HepG2 (cell line): Measurements from ENCODE around the gene CDC42EP1. TPM values are rescaled to one million over a fixed set of nuclear protein-coding genes. Genes with fewer than 3 reads are reported as not detected.
A peak's percentile ranks its signal among the peaks of the same experiment; 100 is the strongest.

Source experiments
- ADNP ChIP-seq: sonication (generic); formaldehyde crosslinking; IDR thresholded peaks from 2 replicates; pipeline ENCODE4 v1.4.0; 2020; ENCODE audit warnings: missing genetic modification reagents
- EED ChIP-seq: sonication (generic); formaldehyde crosslinking; IDR thresholded peaks from 2 replicates; pipeline ENCODE4 v1.5.0; 2020; ENCODE audit warnings: mild to moderate bottlenecking, missing genetic modification reagents
- IRF1 ChIP-seq: sonication (generic); formaldehyde crosslinking; IDR thresholded peaks from 2 replicates; pipeline ENCODE4 v1.4.0; 2020; ENCODE audit warnings: low read depth, mild to moderate bottlenecking, missing genetic modification reagents
- ISL2 ChIP-seq: sonication (generic); formaldehyde crosslinking; IDR thresholded peaks from 2 replicates; pipeline ENCODE4 v1.5.0; 2020; ENCODE audit warnings: missing genetic modification reagents
- MEF2D ChIP-seq: sonication (generic); formaldehyde crosslinking; IDR thresholded peaks from 2 replicates; pipeline ENCODE4 v1.5.1; 2020; ENCODE audit warnings: mild to moderate bottlenecking, missing genetic modification reagents
- NAIF1 ChIP-seq: sonication (generic); formaldehyde crosslinking; IDR thresholded peaks from 2 replicates; pipeline ENCODE4 v1.5.0; 2020; ENCODE audit warnings: mild to moderate bottlenecking, missing genetic modification reagents, borderline replicate concordance
- POLR2AphosphoS2 ChIP-seq: IDR thresholded peaks from 2 replicates; pipeline ENCODE4 v1.6.1; 2011; ENCODE audit warnings: low read depth, low read length, improper control_type of control experiment
- PTBP1 ChIP-seq: fragments of 200-400 bp; formaldehyde crosslinking; IDR thresholded peaks from 2 replicates; pipeline ENCODE4 v1.6.1; 2018; ENCODE audit warnings: low read length, low read depth; ENCODE audit not compliant: poor library complexity, severe bottlenecking
- SIX1 ChIP-seq: sonication (generic); formaldehyde crosslinking; IDR thresholded peaks from 2 replicates; pipeline ENCODE4 v1.4.0; 2020; ENCODE audit warnings: missing genetic modification reagents, borderline replicate concordance
- SMARCC2 ChIP-seq: fragments of 450-650 bp; IDR thresholded peaks from 2 replicates; pipeline ENCODE4 v1.6.1; 2017; ENCODE audit warnings: antibody characterized with exemption, mild to moderate bottlenecking
- SYNCRIP ChIP-seq: fragments of 200-400 bp; formaldehyde crosslinking; IDR thresholded peaks from 2 replicates; pipeline ENCODE4 v1.6.1; 2018; ENCODE audit warnings: mild to moderate bottlenecking, low read depth, low read length; ENCODE audit not compliant: insufficient read depth
- TAF1 ChIP-seq: sonication (generic); formaldehyde crosslinking; IDR thresholded peaks from 2 replicates; pipeline ENCODE4 v1.4.0; 2020; ENCODE audit warnings: missing genetic modification reagents
- TOPORS ChIP-seq: sonication (generic); formaldehyde crosslinking; IDR thresholded peaks from 2 replicates; pipeline ENCODE4 v1.8.0; 2023; ENCODE audit warnings: mild to moderate bottlenecking, missing genetic modification reagents
- UBTF ChIP-seq: sonication (generic); formaldehyde crosslinking; IDR thresholded peaks from 2 replicates; pipeline ENCODE4 v1.4.0; 2020; ENCODE audit warnings: mild to moderate bottlenecking, missing genetic modification reagents
- ZBTB21 ChIP-seq: sonication (generic); formaldehyde crosslinking; IDR thresholded peaks from 2 replicates; pipeline ENCODE4 v1.4.0; 2020; ENCODE audit warnings: missing genetic modification reagents
- ZBTB4 ChIP-seq: sonication (generic); formaldehyde crosslinking; IDR thresholded peaks from 2 replicates; pipeline ENCODE4 v1.4.0; 2020; ENCODE audit warnings: missing genetic modification reagents, mild to moderate bottlenecking, borderline replicate concordance
- ZNF432 ChIP-seq: sonication (generic); formaldehyde crosslinking; IDR thresholded peaks from 2 replicates; pipeline ENCODE4 v1.5.0; 2020; ENCODE audit warnings: missing genetic modification reagents, mild to moderate bottlenecking, borderline replicate concordance
- ZNF557 ChIP-seq: sonication (generic); formaldehyde crosslinking; IDR thresholded peaks from 2 replicates; pipeline ENCODE4 v1.4.0; 2020; ENCODE audit warnings: missing genetic modification reagents
- ZNF644 ChIP-seq: IDR thresholded peaks from 2 replicates; pipeline ENCODE4 v1.6.1; 2016; ENCODE audit warnings: low read depth
- ZNF781 ChIP-seq: sonication (generic); formaldehyde crosslinking; IDR thresholded peaks from 2 replicates; pipeline ENCODE4 v1.5.1; 2020; ENCODE audit warnings: borderline replicate concordance, mild to moderate bottlenecking, missing genetic modification reagents; ENCODE audit errors: not compliant biosample characterization
- polyA plus RNA-seq, 8 experiments: library from polyadenylated mRNA; depleted of rRNA in 3 of 8; stranded (reverse) in 7 of 8; unstranded in 1 of 8; fragments of >200 nt; fragmentation: Illumina TruSeq in 4 of 8; extraction: Trizol in 4 of 8; gene quantifications; 2 replicates each; pipeline versions ENCODE4 v1.2.1 to v1.2.3, GENCODE V29; 2011 to 2016; ENCODE audit warnings: low read depth in 4 of 8, missing spikeins in 1 of 8, mixed read lengths in 1 of 8; ENCODE audit not compliant: insufficient read depth in 1 of 8
- total RNA-seq, 5 experiments: library from RNA; depleted of rRNA; stranded (reverse); fragments of >200 nt; fragmentation: Illumina TruSeq; extraction: Trizol; gene quantifications; 2 replicates each; pipeline ENCODE4 v1.2.3, GENCODE V29; 2016; ENCODE audit warnings: low read depth in 1 of 5

The CDC42EP1 gene
- total and polyA plus RNA-seq, 2 of the 13 experiments (the other 11 are each of a cell fraction or from before 2014, with no cell fraction given), result 17.1 to 29.5 TPM

GRCh38 chr22:37544955-37545702, 15.2 kb upstream of the CDC42EP1 start (continued):
- TF ChIP-seq MEF2D (CRISPR knock-in tag), result no peak
- peak; percentile 50; the same call in 1 of the 2 replicates for TF ChIP-seq ADNP (CRISPR knock-in tag)
- no peak for TF ChIP-seq TAF1 (CRISPR knock-in tag)
- peak; percentile 13; the same call in 1 of the 2 replicates for TF ChIP-seq NAIF1
- TF ChIP-seq ISL2 (CRISPR knock-in tag), result no peak
- 0 out of 2 replicates have a peak, but pooled peaks have one; percentile 11 for TF ChIP-seq ZBTB21 (CRISPR knock-in tag)
- TF ChIP-seq ZNF644 (CRISPR knock-in tag), result no peak
- no peak for TF ChIP-seq IRF1 (CRISPR knock-in tag)
- no peak for TF ChIP-seq UBTF
- no peak for TF ChIP-seq TOPORS (CRISPR knock-in tag)
- no peak for TF ChIP-seq EED (CRISPR knock-in tag)
- no peak for TF ChIP-seq SYNCRIP
- TF ChIP-seq ZNF781 (CRISPR knock-in tag), result peak; percentile 43
- TF ChIP-seq ZBTB4 (CRISPR knock-in tag), result no peak
- 0 out of 2 replicates have a peak, but pooled peaks have one; percentile 20 for TF ChIP-seq ZNF557
- TF ChIP-seq SIX1 (CRISPR knock-in tag), result no peak
- TF ChIP-seq ZNF432, result no peak
- TF ChIP-seq POLR2AphosphoS2, result no peak
- TF ChIP-seq SMARCC2, result no peak
- TF ChIP-seq PTBP1, result no peak
